ENCODE results near the gene ZMIZ1.

DNA sequence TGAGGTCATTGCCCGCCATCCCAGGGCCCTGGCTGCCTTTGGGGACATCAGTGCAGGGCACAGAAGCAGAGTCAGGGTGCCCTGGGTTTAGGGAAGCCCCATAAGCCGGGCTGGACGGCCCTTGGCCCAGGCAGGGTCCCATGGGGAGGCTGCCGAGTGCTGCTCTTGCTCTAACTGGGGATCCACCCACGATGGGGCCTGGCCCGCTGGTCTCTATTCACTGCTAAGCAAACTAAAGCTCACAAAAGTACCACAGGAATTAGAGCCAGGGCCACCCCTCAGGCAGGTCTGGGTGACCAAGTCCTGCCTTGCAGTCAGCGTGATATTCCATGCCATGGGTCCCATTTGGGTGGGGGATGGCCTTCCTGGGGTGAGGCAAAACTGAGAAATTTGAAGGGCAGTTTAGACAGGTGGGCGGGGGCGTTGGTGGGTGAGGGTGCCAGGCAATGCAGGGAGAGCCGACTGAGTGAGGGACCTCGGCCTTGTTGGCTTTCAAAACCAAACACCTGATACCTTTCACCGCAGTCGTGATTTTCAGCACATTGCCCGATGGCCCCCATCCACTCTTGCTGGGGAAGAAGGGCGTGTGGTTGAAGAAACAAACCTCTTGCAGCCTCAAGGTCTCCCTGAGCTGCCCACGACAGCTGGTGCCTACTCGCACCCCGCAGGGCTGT lies 185.7 kb downstream of the ZMIZ1 start:
- TF ChIP-seq EP300 (conservative IDR thresholded peaks at IDR 0.05; ENCODE audit: poor library complexity, severe bottlenecking) (no peak), TAF1 (IDR thresholded peaks at IDR 0.05; ENCODE audit: low read depth) (no peak)
- TF ChIP-seq, protein P1, sequence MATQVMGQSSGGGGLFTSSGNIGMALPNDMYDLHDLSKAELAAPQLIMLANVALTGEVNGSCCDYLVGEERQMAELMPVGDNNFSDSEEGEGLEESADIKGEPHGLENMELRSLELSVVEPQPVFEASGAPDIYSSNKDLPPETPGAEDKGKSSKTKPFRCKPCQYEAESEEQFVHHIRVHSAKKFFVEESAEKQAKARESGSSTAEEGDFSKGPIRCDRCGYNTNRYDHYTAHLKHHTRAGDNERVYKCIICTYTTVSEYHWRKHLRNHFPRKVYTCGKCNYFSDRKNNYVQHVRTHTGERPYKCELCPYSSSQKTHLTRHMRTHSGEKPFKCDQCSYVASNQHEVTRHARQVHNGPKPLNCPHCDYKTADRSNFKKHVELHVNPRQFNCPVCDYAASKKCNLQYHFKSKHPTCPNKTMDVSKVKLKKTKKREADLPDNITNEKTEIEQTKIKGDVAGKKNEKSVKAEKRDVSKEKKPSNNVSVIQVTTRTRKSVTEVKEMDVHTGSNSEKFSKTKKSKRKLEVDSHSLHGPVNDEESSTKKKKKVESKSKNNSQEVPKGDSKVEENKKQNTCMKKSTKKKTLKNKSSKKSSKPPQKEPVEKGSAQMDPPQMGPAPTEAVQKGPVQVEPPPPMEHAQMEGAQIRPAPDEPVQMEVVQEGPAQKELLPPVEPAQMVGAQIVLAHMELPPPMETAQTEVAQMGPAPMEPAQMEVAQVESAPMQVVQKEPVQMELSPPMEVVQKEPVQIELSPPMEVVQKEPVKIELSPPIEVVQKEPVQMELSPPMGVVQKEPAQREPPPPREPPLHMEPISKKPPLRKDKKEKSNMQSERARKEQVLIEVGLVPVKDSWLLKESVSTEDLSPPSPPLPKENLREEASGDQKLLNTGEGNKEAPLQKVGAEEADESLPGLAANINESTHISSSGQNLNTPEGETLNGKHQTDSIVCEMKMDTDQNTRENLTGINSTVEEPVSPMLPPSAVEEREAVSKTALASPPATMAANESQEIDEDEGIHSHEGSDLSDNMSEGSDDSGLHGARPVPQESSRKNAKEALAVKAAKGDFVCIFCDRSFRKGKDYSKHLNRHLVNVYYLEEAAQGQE (IDR thresholded peaks at IDR 0.05; ENCODE audit: borderline replicate concordance) = no peak
- TF ChIP-seq, protein P2, sequence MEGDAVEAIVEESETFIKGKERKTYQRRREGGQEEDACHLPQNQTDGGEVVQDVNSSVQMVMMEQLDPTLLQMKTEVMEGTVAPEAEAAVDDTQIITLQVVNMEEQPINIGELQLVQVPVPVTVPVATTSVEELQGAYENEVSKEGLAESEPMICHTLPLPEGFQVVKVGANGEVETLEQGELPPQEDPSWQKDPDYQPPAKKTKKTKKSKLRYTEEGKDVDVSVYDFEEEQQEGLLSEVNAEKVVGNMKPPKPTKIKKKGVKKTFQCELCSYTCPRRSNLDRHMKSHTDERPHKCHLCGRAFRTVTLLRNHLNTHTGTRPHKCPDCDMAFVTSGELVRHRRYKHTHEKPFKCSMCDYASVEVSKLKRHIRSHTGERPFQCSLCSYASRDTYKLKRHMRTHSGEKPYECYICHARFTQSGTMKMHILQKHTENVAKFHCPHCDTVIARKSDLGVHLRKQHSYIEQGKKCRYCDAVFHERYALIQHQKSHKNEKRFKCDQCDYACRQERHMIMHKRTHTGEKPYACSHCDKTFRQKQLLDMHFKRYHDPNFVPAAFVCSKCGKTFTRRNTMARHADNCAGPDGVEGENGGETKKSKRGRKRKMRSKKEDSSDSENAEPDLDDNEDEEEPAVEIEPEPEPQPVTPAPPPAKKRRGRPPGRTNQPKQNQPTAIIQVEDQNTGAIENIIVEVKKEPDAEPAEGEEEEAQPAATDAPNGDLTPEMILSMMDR (IDR thresholded peaks at IDR 0.05; ENCODE audit: poor library complexity, severe bottlenecking) = no peak
